ENCODE data around the gene LIN28B.

DNA sequence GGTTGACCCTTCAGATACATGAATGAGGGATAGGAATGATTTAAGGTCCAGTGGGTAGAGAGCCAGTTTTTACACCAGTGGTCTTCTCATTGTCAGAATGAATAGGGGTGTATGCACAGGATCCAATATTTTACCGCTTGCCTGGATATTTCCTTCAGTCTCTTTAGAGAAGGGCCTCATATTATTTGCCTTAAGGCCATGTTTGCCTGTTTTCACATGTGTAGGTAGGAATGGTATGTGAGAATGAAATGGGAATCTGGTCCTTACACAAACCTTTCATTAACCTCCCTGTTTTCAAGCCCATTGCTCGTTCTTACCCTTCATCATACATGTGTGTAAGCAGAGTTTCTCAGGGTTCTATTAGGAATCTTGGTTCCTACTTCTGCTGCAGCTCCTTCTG, 62.4 kb downstream of the LIN28B start:
- TF ChIP-seq CTCF (tag by site-specific recombination; IDR thresholded peaks at IDR 0.05) (no peak), KLF16 (tag by site-specific recombination; IDR thresholded peaks at IDR 0.05) (no peak), AEBP2 (tag by site-specific recombination; IDR thresholded peaks at IDR 0.05; ENCODE audit: borderline replicate concordance) (no peak), ZNF239 (tag by site-specific recombination; IDR thresholded peaks at IDR 0.05) (no peak), ZNF544 (tag by site-specific recombination; IDR thresholded peaks at IDR 0.05) (no peak), BCL11A (tag by site-specific recombination; IDR thresholded peaks at IDR 0.05; ENCODE audit: low read depth) (no peak), ZBTB44 (tag by site-specific recombination; IDR thresholded peaks at IDR 0.05) (no peak), MYNN (tag by site-specific recombination; IDR thresholded peaks at IDR 0.05; ENCODE audit: borderline replicate concordance) (no peak), ZNF24 (tag by site-specific recombination; IDR thresholded peaks at IDR 0.05) (no peak), TCF7L2 (IDR thresholded peaks at IDR 0.05; ENCODE audit: borderline replicate concordance, low read depth, low read length) (no peak), ZBTB17 (tag by site-specific recombination; IDR thresholded peaks at IDR 0.05) (no peak)
- TF ChIP-seq, protein P1, sequence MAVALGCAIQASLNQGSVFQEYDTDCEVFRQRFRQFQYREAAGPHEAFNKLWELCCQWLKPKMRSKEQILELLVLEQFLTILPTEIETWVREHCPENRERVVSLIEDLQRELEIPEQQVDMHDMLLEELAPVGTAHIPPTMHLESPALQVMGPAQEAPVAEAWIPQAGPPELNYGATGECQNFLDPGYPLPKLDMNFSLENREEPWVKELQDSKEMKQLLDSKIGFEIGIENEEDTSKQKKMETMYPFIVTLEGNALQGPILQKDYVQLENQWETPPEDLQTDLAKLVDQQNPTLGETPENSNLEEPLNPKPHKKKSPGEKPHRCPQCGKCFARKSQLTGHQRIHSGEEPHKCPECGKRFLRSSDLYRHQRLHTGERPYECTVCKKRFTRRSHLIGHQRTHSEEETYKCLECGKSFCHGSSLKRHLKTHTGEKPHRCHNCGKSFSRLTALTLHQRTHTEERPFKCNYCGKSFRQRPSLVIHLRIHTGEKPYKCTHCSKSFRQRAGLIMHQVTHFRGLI (tag by site-specific recombination; IDR thresholded peaks at IDR 0.05) = no peak

Measured in HEK293 (cell line).